GM03348 (cell line): ENCODE measurements around the gene NCCRP1.

Source experiments
- DNase-seq: peaks from one replicate; pipeline ENCODE4 v3.0.0; 2012; ENCODE audit warnings: low spot score

Gene NCCRP1

GRCh38 chr19:39196860-39197562 is at the start of gene NCCRP1:
TSS of gene NCCRP1 (plus strand) at chr19:39196964. CDS start at chr19:39196983, 19 bp downstream.
- no peak for DNase-seq

GRCh38 chr19:39147480-39147879 is 49.3 kb upstream of the NCCRP1 start:
- DNase-seq = no peak

- DNase-seq = no peak
Measured at GRCh38 chr19:39148939-39149529, 47.7 kb upstream of the NCCRP1 start.

DNA sequence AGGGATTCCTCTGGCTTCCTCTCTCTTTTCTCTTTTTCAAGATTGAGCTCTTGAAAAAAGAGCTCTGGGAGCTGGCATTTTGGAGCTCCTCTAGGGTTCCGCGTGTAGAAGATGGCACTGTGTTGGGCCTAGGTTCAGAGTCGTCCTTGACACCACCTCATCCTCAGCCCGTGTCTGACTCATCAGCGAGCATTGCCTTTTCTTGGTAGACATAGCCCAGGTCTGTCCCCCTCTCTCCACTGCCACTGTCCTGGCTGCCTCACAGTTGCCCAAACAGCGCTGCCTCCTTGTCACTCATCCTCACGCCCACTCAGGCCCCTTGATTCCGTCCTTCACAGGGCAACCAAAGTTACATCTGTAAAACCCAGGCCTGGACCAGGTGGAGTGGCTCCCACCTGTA is 46.5 kb upstream of the NCCRP1 start:
- no peak for DNase-seq

DNA sequence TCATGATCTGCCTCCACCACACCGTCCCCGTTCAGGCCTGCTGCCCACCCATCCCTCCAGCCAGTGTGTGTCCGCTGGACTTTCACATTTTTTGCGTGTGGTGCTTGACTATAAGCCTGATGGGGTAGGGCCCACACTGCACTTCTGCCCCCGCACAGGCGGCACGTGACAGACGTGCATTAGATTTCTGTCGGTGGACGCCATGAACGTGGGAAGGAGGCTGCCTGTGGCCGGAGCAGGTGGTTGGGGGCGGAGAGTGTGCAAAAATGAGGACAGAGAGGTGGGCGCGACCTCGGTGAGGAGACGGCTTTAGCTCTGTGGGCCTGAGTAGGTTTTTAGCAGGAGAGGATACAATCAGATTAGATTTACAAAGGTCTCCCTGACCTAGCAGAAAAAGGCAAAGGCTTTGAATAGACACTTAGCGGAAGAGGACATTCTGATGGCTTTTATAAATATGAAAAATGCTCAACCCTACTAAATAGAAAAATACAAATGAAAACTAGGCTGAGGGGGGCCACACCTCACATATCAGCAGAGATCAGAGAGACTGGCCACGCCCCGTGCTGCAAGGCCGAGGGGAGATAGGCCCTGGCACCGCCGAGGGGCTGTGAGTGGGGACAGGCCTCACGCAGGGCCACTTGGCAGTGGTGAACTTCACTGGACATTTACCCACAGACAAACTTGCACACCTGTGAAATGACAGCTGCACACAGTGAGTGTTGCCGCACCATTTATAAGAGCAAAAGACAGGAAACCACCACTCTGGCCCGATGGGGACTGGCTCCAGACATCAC is 45.8 kb upstream of the NCCRP1 start:
- DNase-seq = no peak

- DNase-seq = no peak
Measured at GRCh38 chr19:39152066-39152465, 44.7 kb upstream of the NCCRP1 start.

GRCh38 chr19:39154100-39154628 is 42.6 kb upstream of the NCCRP1 start:
- no peak for DNase-seq

GRCh38 chr19:39154629-39155100 is 42.1 kb upstream of the NCCRP1 start:
- no peak for DNase-seq

DNA sequence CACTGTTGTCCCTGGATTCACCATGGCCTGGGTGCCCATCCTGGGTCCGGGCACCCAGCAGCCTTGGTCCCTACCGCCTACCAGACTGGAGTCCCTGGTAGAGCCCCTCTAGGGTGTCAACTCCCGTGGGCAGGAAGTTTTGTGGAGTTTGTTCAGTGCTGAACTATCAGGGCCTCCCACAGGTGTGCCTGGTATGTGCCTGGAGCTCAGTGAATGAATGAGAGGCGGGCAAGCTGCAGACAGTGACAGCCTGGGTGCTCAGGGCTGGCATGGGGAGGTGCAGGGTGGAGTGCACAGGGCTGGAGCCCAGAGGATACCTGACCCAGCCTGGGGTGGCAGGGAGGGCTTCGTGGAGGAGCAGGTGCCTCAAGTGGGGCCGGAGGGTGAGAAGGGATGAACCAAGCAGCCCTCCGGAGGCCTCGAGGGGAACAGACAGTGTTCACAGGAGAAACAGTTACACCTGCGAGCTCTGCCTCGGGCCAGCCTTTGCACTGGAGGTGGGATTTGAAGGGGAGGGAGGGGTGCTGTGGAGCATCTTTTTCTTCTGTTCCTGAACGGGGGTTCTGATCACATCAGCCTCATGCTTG is 41.6 kb upstream of the NCCRP1 start:
- no peak for DNase-seq

DNA sequence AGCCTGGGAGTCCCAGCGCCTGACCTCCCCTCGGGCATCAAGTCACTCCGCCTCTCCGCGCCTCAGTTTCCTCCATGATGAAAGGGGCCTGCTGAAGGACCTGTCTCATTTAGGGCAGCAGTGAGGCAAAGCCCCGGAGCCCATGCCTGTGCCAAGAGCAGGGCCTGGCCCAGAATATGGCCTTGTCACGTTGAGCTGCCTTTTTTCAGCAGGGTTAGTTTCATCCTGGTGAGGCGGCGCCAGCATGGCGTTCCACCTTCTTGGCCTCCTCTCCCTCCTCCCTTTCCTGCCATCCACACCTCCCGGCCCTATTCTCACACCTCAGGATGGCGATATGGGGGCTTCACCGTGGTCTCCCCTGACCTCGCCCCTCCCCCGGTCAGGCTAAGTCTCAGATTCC is 41.0 kb upstream of the NCCRP1 start:
- no peak for DNase-seq

DNA sequence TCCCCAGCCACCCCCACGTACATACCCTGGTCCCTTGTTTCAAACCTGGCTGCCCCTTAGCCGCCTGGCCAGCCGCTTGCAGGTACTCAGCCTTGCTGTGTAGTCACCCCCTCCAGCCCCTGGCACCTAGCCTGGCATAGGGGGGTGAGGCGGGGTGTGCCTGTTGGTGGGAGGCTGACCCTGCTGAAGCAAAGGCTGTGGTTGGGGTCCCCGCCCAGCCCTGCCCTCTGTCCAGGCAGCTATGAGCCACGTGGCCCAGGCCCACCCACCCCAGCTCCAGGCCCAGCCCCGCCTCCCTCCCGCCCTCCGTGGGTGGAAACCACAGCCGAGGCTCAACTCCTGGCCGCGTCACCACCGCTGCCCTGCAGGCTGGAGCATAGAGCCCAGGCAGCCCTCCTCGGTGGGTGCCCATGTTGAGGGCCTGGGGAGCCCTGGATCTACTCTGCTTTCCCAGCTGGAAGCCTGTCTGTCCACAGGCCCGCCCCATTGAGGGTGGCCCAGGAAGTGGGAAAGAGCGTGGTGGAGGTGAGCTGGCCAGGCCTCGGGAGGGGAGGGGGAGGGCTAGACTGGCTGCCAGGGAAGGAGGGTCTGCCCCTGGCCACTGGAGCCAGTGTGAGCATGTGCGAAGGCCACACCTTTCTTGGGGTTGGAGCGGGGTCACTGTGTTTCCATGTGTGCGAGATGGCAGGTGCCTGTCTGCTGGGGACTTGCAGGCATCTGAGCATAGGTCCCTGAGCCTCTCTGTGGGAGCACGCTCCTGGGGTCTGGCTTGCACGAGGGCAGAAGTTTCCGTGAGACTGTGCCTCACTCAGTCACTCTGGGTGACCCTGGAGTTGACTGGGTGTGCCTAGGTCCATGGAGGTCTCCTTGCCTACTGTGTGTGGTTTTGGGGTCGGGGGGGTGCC is 40.2 kb upstream of the NCCRP1 start:
- DNase-seq = peak; percentile 72

GRCh38 chr19:39157275-39157996 is 39.3 kb upstream of the NCCRP1 start:
- no peak for DNase-seq

DNA sequence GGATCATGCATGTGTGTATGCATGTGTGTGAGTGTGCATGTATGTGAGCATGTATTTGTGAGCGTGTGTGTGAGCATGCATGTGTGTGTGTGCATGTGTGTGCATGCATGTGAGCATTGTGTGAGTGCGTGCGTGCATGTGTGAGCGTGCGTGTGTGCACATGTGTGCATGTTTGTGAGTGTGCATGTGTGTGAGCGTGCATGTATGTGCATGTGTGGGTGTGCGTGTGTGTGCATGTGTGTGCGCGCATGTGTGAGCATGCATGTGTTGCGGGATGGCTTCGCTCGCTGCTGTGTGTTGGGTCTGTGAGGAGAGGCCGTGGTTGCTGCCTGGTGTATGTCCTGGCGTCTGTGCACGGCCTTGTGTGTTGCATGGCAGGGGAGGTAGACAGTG is 38.8 kb upstream of the NCCRP1 start:
- no peak for DNase-seq

GRCh38 chr19:39158646-39159260 is 38.0 kb upstream of the NCCRP1 start:
- DNase-seq = no peak

GRCh38 chr19:39160523-39160861 is 36.3 kb upstream of the NCCRP1 start:
- peak; percentile 84 for DNase-seq

- no peak for DNase-seq
Measured at GRCh38 chr19:39160889-39161672, 35.7 kb upstream of the NCCRP1 start.

GRCh38 chr19:39162441-39163043 is 34.2 kb upstream of the NCCRP1 start:
- no peak for DNase-seq

GRCh38 chr19:39163621-39164020 is 33.1 kb upstream of the NCCRP1 start:
- no peak for DNase-seq

DNA sequence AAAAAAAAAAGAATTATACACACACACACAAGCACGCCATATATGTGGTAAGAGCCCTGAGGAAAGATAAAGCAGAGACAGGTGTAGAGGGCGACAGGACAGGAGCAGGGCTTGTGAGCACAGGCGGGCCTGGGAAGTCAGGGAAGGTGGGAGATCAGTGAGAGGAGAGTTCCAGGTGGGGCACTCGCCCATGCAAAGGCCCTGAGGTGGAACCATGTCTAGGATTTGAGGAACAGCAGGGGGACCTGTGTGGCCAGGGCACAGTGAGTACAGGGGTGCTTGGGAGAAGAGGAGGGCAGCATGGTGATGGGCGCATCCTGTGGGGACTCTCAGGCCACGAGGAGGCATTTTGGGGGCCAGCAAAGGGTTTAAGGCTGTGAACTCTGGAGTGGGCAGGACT is 32.5 kb upstream of the NCCRP1 start:
- DNase-seq = no peak
